Type B pancreatic cell (in vitro differentiated cells): ENCODE measurements around the gene ZNF689. TPM values are rescaled to one million over a fixed set of nuclear protein-coding genes. Genes with fewer than 3 reads are reported as not detected.

Experiments used
- DNase-seq: peaks from one replicate; pipeline ENCODE4 v3.0.0; 2021; ENCODE audit warnings: mixed read lengths; ENCODE audit not compliant: unreplicated experiment; ENCODE audit errors: extremely low spot score
- H3K27ac Mint-ChIP-seq: 2 replicates; pipeline ENCODE4 v1.8.0; 2021; ENCODE audit warnings: mild to moderate bottlenecking, mixed read lengths
- H3K27me3 Mint-ChIP-seq: 2 replicates; pipeline ENCODE4 v1.8.0; 2021; ENCODE audit warnings: mixed read lengths
- H3K36me3 Mint-ChIP-seq: 2 replicates; pipeline ENCODE4 v1.8.0; 2021; ENCODE audit warnings: mixed read lengths
- H3K4me1 Mint-ChIP-seq: one replicate; pipeline ENCODE4 v1.8.0; 2021; ENCODE audit warnings: mixed read lengths; ENCODE audit not compliant: unreplicated experiment
- H3K4me3 Mint-ChIP-seq: 2 replicates; pipeline ENCODE4 v1.8.0; 2021; ENCODE audit warnings: mild to moderate bottlenecking, mixed read lengths
- H3K9me3 Mint-ChIP-seq: 2 replicates; pipeline ENCODE4 v1.8.0; 2021; ENCODE audit warnings: mixed read lengths
- total RNA-seq: library from RNA; stranded (reverse); gene quantifications from 2 replicates; pipeline ENCODE4 v1.2.1, GENCODE V29; 2021; ENCODE audit warnings: low replicate concordance
- TF ChIP-seq, protein P1 (sequence below): fragments of 200-600 bp; sonication (generic); conservative IDR thresholded peaks from 2 replicates; pipeline ENCODE4 v1.5.0; 2021; ENCODE audit warnings: antibody characterized with exemption, mild to moderate bottlenecking

ZNF689 gene
- total RNA-seq, 1 donor from 2014 or later: 14.9 TPM

DNA sequence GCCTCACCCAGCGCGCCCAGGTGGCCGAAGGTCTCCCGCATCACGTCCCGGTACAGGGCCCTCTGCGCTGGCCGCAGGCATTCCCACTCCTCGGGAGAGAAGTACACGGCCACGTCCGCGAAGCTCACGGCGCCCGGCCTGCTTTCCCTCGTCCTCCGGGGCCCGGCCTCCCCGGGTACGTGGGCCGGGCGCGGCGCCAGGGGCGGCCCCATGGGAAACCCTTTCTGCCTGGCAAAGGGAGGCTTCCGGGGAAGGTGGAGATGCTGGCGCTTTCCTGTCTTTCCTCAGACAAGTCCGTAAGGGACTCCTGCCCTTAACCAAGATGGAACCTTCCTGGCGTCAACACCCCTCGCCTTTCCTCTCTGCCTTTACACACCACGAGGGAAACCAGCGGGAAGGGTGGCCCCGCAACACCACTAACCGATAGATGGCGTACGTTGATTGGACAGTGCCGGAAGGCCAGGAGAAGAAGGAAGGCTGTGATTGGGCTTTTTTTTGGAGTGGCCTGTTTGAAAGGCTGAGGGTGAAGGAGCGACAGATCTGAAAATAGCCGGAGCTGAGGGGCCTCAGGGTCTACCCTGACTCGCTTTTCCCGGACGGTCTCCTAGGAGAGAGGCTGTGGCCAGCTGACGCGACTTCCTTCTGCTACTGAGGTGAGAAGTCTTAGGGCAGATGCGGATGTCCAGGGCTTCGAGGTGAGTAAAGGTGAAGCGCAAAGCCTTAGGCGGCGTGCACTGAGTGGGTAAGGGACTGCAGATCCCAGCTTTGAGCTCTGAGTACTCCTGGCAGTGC, 24.6 kb downstream of the ZNF689 start, which contains the start of gene ZNF785:
Gene ZNF785, minus strand, starts transcription at position 298 of the 792 bp plus-strand sequence. Its CDS starts 86 bp downstream, at position 212.
- peak within 1 kb of the TSS; percentile 91 for H3K27ac Mint-ChIP-seq
- peaks cover 16% of the 10 kb centered on the region for H3K36me3 Mint-ChIP-seq
- DNase-seq: peak; percentile 93
- H3K27me3 Mint-ChIP-seq: no peaks in the 10 kb centered on the region
- peaks cover 16% of the 10 kb centered on the region for H3K4me1 Mint-ChIP-seq
- TF ChIP-seq, protein P1, sequence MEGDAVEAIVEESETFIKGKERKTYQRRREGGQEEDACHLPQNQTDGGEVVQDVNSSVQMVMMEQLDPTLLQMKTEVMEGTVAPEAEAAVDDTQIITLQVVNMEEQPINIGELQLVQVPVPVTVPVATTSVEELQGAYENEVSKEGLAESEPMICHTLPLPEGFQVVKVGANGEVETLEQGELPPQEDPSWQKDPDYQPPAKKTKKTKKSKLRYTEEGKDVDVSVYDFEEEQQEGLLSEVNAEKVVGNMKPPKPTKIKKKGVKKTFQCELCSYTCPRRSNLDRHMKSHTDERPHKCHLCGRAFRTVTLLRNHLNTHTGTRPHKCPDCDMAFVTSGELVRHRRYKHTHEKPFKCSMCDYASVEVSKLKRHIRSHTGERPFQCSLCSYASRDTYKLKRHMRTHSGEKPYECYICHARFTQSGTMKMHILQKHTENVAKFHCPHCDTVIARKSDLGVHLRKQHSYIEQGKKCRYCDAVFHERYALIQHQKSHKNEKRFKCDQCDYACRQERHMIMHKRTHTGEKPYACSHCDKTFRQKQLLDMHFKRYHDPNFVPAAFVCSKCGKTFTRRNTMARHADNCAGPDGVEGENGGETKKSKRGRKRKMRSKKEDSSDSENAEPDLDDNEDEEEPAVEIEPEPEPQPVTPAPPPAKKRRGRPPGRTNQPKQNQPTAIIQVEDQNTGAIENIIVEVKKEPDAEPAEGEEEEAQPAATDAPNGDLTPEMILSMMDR: peak; percentile 20
- peaks cover 4% of the 10 kb centered on the region for H3K9me3 Mint-ChIP-seq
- peak within 1 kb of the TSS; percentile 95 for H3K4me3 Mint-ChIP-seq

DNA sequence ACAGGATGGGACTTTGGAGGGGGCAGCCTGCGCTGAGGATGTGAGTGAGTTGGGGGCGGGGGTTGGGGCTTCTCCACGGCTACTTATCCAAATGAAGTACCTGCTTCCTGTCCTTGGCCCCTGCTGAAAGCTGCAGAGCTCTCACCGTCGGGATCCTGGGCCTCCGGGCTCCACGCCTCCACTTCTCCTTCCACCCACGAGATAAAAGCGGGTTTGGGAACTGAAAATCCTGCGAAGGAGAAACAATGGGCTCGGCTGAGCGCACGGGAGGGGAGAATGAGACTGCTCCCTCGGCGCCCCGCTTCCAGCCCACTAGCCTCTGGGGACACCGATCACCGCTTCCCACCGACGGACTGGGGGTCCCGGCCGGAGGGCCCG, 25.2 kb downstream of the ZNF689 start:
- no peak for DNase-seq
- Mint-ChIP-seq H3K9me3 (peaks cover 4% of the 10 kb centered on the region), H3K36me3 (peaks cover 16% of the 10 kb centered on the region), H3K4me1 (peaks cover 16% of the 10 kb centered on the region), H3K4me3 (peak overlapping the region; percentile 95), H3K27me3 (no peaks in the 10 kb centered on the region), H3K27ac (peak overlapping the region; percentile 86)
- TF ChIP-seq, protein P1: no peak

DNA sequence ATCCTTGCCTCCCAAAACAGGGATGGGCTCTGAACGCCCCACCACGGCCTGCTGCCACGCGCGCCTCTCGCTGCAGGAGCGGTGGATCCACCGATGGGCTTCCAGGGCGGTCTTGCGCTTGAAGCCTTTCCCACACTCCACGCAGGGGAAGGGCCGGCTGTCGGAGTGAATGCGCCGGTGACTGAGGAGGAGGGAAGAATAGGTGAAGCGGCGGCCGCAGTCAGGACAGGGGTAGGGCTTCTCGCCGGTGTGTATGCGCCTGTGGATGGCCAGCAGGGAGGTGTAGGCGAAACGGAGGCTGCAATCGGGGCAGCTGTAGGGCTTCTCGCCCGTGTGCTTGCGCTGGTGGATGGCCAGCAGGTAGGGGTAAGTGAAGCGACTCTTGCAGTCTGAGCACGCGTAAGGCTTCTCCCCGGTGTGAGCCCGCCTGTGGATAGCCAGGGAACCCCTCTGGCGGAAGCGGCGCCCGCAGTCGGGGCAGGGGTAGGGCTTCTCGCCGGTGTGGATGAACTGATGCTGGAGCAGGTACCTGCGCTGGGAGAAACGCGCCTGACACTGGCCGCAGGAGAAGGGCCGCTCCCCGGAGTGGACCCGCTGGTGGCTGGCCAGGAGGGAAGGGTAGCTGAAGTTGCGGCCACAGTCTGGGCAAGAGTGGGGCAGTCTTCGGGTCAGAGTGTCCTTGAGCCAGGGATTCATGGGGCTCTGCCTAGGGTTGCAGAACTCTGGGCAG, 27.4 kb downstream of the ZNF689 start:
- no peak for DNase-seq
- peak overlapping the region; percentile 31 for H3K4me3 Mint-ChIP-seq
- peaks cover 12% of the 10 kb centered on the region for H3K4me1 Mint-ChIP-seq
- H3K27ac Mint-ChIP-seq: no peak overlapping the region
- no peaks in the 10 kb centered on the region for H3K27me3 Mint-ChIP-seq
- TF ChIP-seq, protein P1: no peak
- peaks cover 4% of the 10 kb centered on the region for H3K9me3 Mint-ChIP-seq
- H3K36me3 Mint-ChIP-seq: peaks cover 16% of the 10 kb centered on the region

DNA sequence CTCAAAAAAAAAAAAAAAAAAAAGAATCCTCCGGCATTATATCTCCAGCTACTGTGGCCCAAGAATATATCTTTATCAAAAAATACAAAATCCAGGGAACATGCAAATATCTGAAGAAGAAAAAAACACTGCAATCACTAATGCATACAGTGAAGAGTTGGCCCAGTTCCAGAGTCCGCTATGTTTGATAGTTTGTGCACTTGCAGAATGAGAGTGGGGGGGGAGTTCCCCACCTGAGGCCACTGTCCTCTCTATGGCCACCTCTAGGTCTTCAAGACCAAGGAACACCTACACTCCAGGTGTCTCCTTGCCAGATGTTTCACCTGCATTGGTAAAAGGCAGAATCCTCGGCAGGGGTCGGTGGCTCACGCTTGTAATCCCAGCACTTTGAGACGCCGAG, 28.7 kb downstream of the ZNF689 start:
- Mint-ChIP-seq H3K27ac (no peak overlapping the region), H3K4me1 (peaks cover 5% of the 10 kb centered on the region), H3K36me3 (peaks cover 12% of the 10 kb centered on the region), H3K27me3 (no peaks in the 10 kb centered on the region), H3K9me3 (peaks cover 4% of the 10 kb centered on the region), H3K4me3 (no peak overlapping the region)
- TF ChIP-seq, protein P1: no peak
- DNase-seq: no peak

DNA sequence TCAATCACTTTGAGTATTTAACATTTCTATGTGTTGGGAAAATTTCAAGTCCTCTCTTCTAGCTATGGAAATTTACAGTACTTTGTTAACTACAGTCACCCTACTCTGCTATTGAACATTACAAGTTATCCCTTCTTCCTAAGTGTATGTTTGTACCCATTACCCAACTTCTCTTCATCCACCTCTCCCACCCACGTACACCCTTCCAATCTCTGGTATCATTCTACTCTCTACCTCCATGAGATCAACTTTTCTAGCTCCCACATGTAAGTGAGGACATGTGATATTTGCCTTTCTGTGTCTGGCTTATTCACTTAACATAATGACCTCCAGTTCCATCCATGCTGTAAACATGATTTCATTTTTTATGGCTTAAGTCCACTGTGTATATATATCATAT, 35.5 kb downstream of the ZNF689 start:
- Mint-ChIP-seq H3K4me3 (peak overlapping the region; percentile 42), H3K36me3 (peaks cover 8% of the 10 kb centered on the region)

More for the DNA sequence above, 35.5 kb downstream of the ZNF689 start:
- Mint-ChIP-seq H3K27ac (peak overlapping the region; percentile 6), H3K27me3 (no peaks in the 10 kb centered on the region), H3K9me3 (no peaks in the 10 kb centered on the region), H3K4me1 (peaks cover 18% of the 10 kb centered on the region)
- TF ChIP-seq, protein P1: no peak
- no peak for DNase-seq
